Testis (tissue), 2 donors: ENCODE results near the gene DISP2.

ENCODE experiments used
- CTCF ChIP-seq, 3 experiments: fragments of 450-650 bp in 2 of 3; fragments of 200-600 bp in 1 of 3; sonication (generic) in 1 of 3; IDR thresholded peaks; one replicate each; pipeline ENCODE4 v1.5.1; 2016 to 2019; ENCODE audit warnings: antibody characterized with exemption in 3 of 3, mild to moderate bottlenecking in 2 of 3, moderate library complexity in 1 of 3
- POLR2A ChIP-seq: fragments of 450-650 bp; IDR thresholded peaks from one replicate; pipeline ENCODE4 v1.6.1; 2017; ENCODE audit warnings: antibody characterized with exemption, mild to moderate bottlenecking, moderate library complexity

GRCh38 chr15:40366457-40367370 lies 8.7 kb downstream of the DISP2 start:
- no peak for TF ChIP-seq CTCF (IDR thresholded peaks at IDR 0.05)
- TF ChIP-seq POLR2A = no peak
